ENCODE measurements around the gene AFF3. TPM values are rescaled to one million over a fixed set of nuclear protein-coding genes. Genes with fewer than 3 reads are reported as not detected.
A peak's percentile ranks its signal among the peaks of the same experiment; 100 is the strongest.

The AFF3 gene
- total and polyA plus RNA-seq, 12 donors = 0.39 to 16.9 (median 7.0) TPM

DNA sequence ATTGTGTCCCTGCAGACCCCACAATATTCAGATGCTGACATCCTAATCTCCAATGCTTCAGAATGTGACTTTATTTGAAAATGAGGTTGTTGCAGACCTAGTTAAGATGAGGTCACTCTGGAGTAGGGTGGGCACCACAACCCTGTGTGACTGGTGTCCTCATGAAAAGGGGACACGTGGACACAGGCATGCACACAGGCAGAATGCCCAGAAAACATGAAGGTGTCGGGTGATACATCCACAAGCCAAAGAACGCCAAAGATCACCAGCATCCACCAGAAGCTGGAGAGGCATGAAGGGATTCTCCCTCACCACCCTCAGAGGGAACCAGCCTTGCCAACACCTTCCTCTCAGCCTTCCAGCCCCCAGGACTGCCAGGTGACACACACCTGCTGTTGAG is 69.3 kb downstream of the AFF3 start:
- peak; percentile 11 to 67 for DNase-seq
- Histone ChIP-seq H3K4me1 (peaks cover 0 to 35% (median 13%) of the 10 kb centered on the region in 9 donors), H3K36me3 (no peaks in the 10 kb centered on the region), H3K4me3 (no peak overlapping the region), H3K27ac (peak overlapping the region in 5 of 10 donors; percentile 4 to 74 (median 51)), H3K27me3 (no peaks in the 10 kb centered on the region), H3K9me3 (no peaks in the 10 kb centered on the region)
- TF ChIP-seq, protein P1, sequence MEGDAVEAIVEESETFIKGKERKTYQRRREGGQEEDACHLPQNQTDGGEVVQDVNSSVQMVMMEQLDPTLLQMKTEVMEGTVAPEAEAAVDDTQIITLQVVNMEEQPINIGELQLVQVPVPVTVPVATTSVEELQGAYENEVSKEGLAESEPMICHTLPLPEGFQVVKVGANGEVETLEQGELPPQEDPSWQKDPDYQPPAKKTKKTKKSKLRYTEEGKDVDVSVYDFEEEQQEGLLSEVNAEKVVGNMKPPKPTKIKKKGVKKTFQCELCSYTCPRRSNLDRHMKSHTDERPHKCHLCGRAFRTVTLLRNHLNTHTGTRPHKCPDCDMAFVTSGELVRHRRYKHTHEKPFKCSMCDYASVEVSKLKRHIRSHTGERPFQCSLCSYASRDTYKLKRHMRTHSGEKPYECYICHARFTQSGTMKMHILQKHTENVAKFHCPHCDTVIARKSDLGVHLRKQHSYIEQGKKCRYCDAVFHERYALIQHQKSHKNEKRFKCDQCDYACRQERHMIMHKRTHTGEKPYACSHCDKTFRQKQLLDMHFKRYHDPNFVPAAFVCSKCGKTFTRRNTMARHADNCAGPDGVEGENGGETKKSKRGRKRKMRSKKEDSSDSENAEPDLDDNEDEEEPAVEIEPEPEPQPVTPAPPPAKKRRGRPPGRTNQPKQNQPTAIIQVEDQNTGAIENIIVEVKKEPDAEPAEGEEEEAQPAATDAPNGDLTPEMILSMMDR (IDR thresholded peaks at IDR 0.05) = no peak
- intact Hi-C loops (cut with DNase I) = no loop called here
- peak; percentile 77 to 96 (median 85) for ATAC-seq
- 56 to 59% methylated on average over 3 of the region's 3 CpGs for WGBS, 2 donors

DNA sequence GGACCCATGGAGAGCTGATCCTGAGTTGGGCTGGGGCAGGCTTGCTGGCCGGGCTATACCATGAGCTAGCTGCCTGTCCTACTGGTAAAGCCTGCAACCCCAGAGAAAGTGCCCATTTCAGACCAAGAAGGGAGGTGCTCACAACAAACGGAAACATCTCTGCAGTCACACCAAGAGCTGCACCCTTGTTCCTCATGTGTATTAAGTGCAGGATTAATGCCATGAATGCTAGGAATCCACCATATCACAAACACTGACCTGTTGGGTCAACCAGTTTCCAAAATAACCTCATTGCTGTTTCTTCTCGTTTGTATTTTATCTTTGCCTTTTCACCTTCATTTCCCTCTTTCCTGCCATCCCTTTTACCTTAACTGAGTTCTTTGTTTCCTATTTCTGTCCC is 69.9 kb downstream of the AFF3 start:
- peak in 4 of 8 donors; percentile 36 to 70 (median 56) for ATAC-seq
- Histone ChIP-seq H3K36me3 (no peaks in the 10 kb centered on the region), H3K4me3 (no peak overlapping the region), H3K27me3 (no peaks in the 10 kb centered on the region), H3K9me3 (no peaks in the 10 kb centered on the region), H3K27ac (peak overlapping the region in 6 of 10 donors; percentile 4 to 74 (median 38)), H3K4me1 (peaks cover 0 to 39% (median 13%) of the 10 kb centered on the region in 9 donors)
- 42 to 44% methylated on average over 3 of the region's 3 CpGs for WGBS, 2 donors
- TF ChIP-seq, protein P1 (IDR thresholded peaks at IDR 0.05) = no peak
- DNase-seq = no peak
- intact Hi-C loops (cut with DNase I) = no loop called here

- Histone ChIP-seq H3K27me3 (no peaks in the 10 kb centered on the region), H3K9me3 (no peaks in the 10 kb centered on the region), H3K4me3 (no peak overlapping the region), H3K36me3 (no peaks in the 10 kb centered on the region), H3K27ac (peak overlapping the region in 3 of 10 donors; percentile 51 to 74 (median 56)), H3K4me1 (peaks cover 0 to 46% (median 14%) of the 10 kb centered on the region in 9 donors)
- DNase-seq (no peak), ATAC-seq (no peak)
- intact Hi-C loops (cut with DNase I) = no loop called here
- WGBS, 2 donors = 80 to 88% methylated on average over 13 of the region's 13 CpGs
- TF ChIP-seq, protein P1 (IDR thresholded peaks at IDR 0.05) = no peak
Measured at GRCh38 chr2:100071335-100072043, 70.9 kb downstream of the AFF3 start.

DNA sequence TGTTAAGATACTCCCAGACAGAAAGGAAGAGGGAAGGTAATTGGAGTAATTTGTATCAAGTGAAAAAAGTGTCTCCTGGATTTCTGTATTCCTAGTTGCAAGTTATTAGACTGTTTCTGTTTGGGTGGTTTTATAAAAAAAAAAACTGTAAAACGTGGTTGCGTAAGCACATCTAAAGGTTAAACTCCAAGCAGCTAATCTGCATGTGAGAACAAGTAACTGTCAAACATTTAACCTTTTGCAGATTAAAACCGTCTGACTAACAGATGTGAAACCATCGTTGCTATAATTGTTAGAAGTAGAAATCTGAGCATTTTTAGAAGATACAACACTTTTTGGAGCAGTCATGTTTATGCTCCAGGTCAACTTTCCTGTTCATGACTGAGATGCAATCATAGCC is 72.3 kb downstream of the AFF3 start:
- H3K4me3 ChIP-seq = no peak overlapping the region
- TF ChIP-seq, protein P1 (IDR thresholded peaks at IDR 0.05) = no peak
- peaks cover 0 to 55% (median 21%) of the 10 kb centered on the region in 9 donors for H3K4me1 ChIP-seq
- H3K27me3 ChIP-seq = no peaks in the 10 kb centered on the region
- peak overlapping the region in 1 of 10 donors; percentile 8 for H3K27ac ChIP-seq
- WGBS, 2 donors = 31 to 43% methylated on average over 4 of the region's 4 CpGs
- no peaks in the 10 kb centered on the region for H3K36me3 ChIP-seq
- ATAC-seq = no peak
- DNase-seq = no peak
- intact Hi-C loops (cut with DNase I) = no loop called here
- H3K9me3 ChIP-seq = no peaks in the 10 kb centered on the region
